BJ (cell line): ENCODE measurements around the gene TMSB10. TPM values are rescaled to one million over a fixed set of nuclear protein-coding genes. Genes with fewer than 3 reads are reported as not detected.

Source experiments
- CTCF ChIA-PET: fragments of 350-600 bp; formaldehyde crosslinking; extraction: SDS; loops from one replicate; lab custom pipeline; 2021; ENCODE audit warnings: antibody characterized with exemption, inconsistent platforms; lab: Yijun Ruan, JAX
- POLR2A ChIA-PET: fragments of 300-600 bp; sonication (Branson Sonifier 250); formaldehyde crosslinking; extraction: SDS; loops from one replicate; lab custom pipeline; 2021; ENCODE audit warnings: antibody characterized with exemption; lab: Charles Lee
- DNase-seq: peaks from one replicate; pipeline ENCODE4 v3.0.0-alpha.2; 2011; ENCODE audit warnings: low read depth
- H3K27me3 ChIP-seq: 2 replicates; pipeline ENCODE4 v1.6.0; 2011; ENCODE audit warnings: low read length; ENCODE audit not compliant: control insufficient read depth, insufficient read depth
- H3K36me3 ChIP-seq: 2 replicates; pipeline ENCODE4 v1.5.1; 2011; ENCODE audit warnings: low read length; ENCODE audit not compliant: control insufficient read depth, insufficient read depth
- H3K4me3 ChIP-seq: 2 replicates; pipeline ENCODE4 v1.5.1; 2011; ENCODE audit warnings: low read depth, mild to moderate bottlenecking, control low read depth, low read length
- CTCF ChIP-seq: IDR thresholded peaks from 2 replicates; pipeline ENCODE4 v1.5.1; 2011; ENCODE audit warnings: low read depth, mild to moderate bottlenecking, control low read depth, inconsistent platforms, low read length, moderate library complexity; ENCODE audit not compliant: insufficient read depth
- polyA plus RNA-seq: library from polyadenylated mRNA; depleted of rRNA; stranded (reverse); fragments of >200 nt; gene quantifications from 2 replicates; pipeline ENCODE4 v1.2.3, GENCODE V29; 2011

TMSB10 gene
- polyA plus RNA-seq, 1 experiment: 3,073 TPM

GRCh38 chr2:84891355-84892010, 14.0 kb upstream of the TMSB10 start:
- no peak for TF ChIP-seq CTCF
- Histone ChIP-seq H3K4me3 (no peak overlapping the region), H3K36me3 (no peaks in the 10 kb centered on the region), H3K27me3 (no peaks in the 10 kb centered on the region)
- CTCF ChIA-PET: interaction anchor here (1.4 to 2.0 kb wide), 2 partner anchors 11 to 34 kb away, joined by 5 to 6 read pairs; partner anchors contain the start of gene TRABD2A
- POLR2A ChIA-PET: no interaction called here
- DNase-seq: no peak

DNA sequence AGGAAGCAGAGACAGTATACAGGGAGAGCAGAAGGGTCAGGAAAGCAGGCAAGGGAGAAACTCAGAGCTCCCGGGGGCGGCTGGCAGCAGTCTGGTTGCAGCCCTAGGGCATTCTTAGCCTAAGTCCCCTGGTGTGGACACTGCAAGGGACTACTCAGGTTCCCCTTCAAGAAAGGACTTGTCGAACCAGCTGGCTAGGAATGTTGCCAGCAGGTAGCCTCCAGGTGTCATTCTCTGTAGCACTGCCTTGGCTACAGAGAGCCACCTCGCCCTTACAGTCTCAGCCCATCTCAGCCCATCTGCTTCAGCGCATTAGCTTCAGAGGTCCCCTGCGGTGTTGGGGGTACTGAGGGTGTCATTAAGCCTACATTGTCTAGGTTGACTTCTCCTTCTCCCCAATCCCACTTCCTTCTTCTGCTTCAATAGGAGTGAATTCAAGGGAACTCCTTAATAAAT, 11.3 kb upstream of the TMSB10 start:
- Histone ChIP-seq H3K4me3 (no peak overlapping the region), H3K36me3 (no peaks in the 10 kb centered on the region), H3K27me3 (no peaks in the 10 kb centered on the region)
- ChIA-PET CTCF (interaction anchor here (2.2 kb wide), 1 partner anchor 32 kb away, joined by 9 read pairs; no protein-coding TSS in a partner anchor), POLR2A (no interaction called here)
- TF ChIP-seq CTCF: no peak
- no peak for DNase-seq

DNA sequence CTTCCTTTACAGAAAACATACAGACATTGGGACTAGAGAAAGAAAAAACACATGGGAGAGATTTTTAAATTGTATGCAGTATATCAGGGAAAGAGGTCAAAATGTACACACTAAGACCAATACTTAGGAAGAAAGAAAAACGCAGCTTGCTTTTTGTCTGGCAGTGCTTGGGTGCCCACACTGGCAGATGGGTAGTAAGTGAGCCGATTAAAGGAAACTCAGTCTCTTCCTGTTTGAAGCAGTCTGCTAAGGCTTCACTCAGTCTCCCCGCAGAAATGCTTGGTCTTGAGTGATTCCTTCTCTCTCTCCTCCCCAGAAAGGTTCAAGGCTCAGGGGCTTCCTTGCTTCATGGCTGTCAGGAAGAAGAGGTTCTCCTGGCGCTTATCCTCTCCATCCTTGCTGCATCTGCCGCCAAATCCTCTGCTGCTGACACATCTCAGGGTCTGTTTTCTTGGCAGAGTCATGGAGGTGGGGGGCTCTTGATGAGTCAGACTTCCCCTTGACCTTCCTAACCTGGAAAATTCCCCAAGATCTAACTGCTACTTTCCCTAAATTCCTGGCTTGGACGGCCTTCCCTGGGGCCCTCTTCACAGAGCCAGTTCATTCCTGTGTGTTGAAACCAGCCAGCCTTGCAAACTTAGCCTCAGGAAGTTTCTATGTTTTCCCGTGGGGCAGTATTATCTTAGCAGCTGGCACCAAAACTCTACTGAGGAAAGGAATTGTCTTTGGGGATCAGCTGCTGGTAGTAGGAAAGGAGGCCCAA, 10.5 kb upstream of the TMSB10 start:
- no peak for DNase-seq
- Histone ChIP-seq H3K36me3 (no peaks in the 10 kb centered on the region), H3K4me3 (no peak overlapping the region), H3K27me3 (no peaks in the 10 kb centered on the region)
- TF ChIP-seq CTCF: no peak
- ChIA-PET CTCF (interaction anchor here (1.5 to 2.2 kb wide), 2 partner anchors 10 to 31 kb away, joined by 4 to 9 read pairs; no protein-coding TSS in a partner anchor), POLR2A (no interaction called here)

DNA sequence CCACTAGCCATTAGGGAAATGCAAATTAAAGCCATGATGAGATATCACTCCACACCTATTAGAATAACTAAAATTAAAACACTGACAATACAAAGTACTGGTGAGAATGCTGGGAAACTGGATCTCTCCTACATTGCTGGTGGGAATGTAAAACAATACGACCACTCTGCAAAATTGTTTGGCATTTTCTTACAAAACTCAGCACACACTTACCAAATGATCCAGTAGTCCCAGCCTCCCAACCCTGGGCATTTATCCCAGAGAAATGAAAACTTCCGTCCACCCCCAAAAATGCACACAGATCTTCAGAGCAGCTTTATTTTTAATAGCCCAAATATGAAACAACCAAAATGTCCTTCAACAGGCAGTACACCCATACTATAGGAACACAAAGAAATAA, 8.9 kb upstream of the TMSB10 start:
- no peaks in the 10 kb centered on the region for H3K36me3 ChIP-seq
- no peak overlapping the region for H3K4me3 ChIP-seq
- no peak for DNase-seq
- ChIA-PET CTCF (interaction anchor here (1.5 kb wide), 1 partner anchor 8 kb away, joined by 4 read pairs; no protein-coding TSS in a partner anchor), POLR2A (no interaction called here)
- H3K27me3 ChIP-seq: no peaks in the 10 kb centered on the region
- TF ChIP-seq CTCF: no peak

DNA sequence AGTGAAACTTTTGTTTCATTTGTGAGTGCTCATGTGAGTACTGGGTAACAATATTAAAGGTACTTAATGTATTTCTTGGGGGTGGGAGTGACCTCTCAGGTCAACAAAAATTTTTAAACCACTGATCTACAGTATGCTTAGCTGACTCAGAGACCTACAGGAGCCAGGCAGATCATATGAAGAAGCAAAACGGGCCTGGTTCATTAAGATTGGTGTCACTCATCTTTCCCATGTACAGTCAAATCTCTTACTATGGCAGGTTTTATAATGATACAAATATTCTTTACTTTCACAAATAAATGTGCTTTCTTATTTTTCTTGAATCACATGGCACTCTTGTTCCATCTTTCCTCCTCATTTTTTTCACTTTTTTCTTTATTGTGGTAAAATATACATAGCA, 7.7 kb upstream of the TMSB10 start:
- Histone ChIP-seq H3K4me3 (no peak overlapping the region), H3K27me3 (no peaks in the 10 kb centered on the region), H3K36me3 (no peaks in the 10 kb centered on the region)
- no peak for TF ChIP-seq CTCF
- CTCF ChIA-PET: interaction anchor here (0.9 to 1.2 kb wide), 3 partner anchors 22 to 29 kb away, joined by 3 to 4 read pairs (median 3); no protein-coding TSS in a partner anchor
- POLR2A ChIA-PET: interaction anchor here (0.5 to 1.3 kb wide), 3 partner anchors 9 to 521 kb away, joined by 3 to 7 read pairs (median 4); partner anchors contain the start of gene SH2D6
- no peak for DNase-seq
